ENCODE measurements around the gene CCDC6. TPM values are rescaled to one million over a fixed set of nuclear protein-coding genes. Genes with fewer than 3 reads are reported as not detected.

The CCDC6 gene
- total RNA-seq, 1 donor from 2014 or later = 24.0 TPM

GRCh38 chr10:59864141-59864962 lies 42.0 kb downstream of the CCDC6 start:
- no peak overlapping the region for H3K4me3 ChIP-seq (ENCODE audit: low read depth, low read length)
- FAIRE-seq (no peak), DNase-seq (ENCODE audit: low read depth) (no peak)
- TF ChIP-seq CTCF (IDR thresholded peaks at IDR 0.05; ENCODE audit: insufficient read depth, low read length, severe bottlenecking) = no peak
- peaks cover 1% of the 10 kb centered on the region for H3K36me3 ChIP-seq (ENCODE audit: control insufficient read depth, insufficient read depth, low read length)
- no peaks in the 10 kb centered on the region for H3K27me3 ChIP-seq (ENCODE audit: control insufficient read depth, insufficient read depth, low read length)

- FAIRE-seq = no peak
- no peak for DNase-seq (ENCODE audit: low read depth)
- Histone ChIP-seq H3K36me3 (ENCODE audit: control insufficient read depth, insufficient read depth, low read length) (no peaks in the 10 kb centered on the region), H3K27me3 (ENCODE audit: control insufficient read depth, insufficient read depth, low read length) (no peaks in the 10 kb centered on the region), H3K4me3 (ENCODE audit: low read depth, low read length) (no peak overlapping the region)
- no peak for TF ChIP-seq CTCF (IDR thresholded peaks at IDR 0.05; ENCODE audit: insufficient read depth, low read length, severe bottlenecking)
These were observed 46.8 kb downstream of the CCDC6 start for GRCh38 chr10:59859570-59859969.

- H3K4me3 ChIP-seq (ENCODE audit: low read depth, low read length) = no peak overlapping the region
- TF ChIP-seq CTCF (IDR thresholded peaks at IDR 0.05; ENCODE audit: insufficient read depth, low read length, severe bottlenecking) = no peak
- H3K36me3 ChIP-seq (ENCODE audit: control insufficient read depth, insufficient read depth, low read length) = no peaks in the 10 kb centered on the region
- DNase-seq (ENCODE audit: low read depth) (no peak), FAIRE-seq (no peak)
- H3K27me3 ChIP-seq (ENCODE audit: control insufficient read depth, insufficient read depth, low read length) = no peaks in the 10 kb centered on the region
These were observed 48.4 kb downstream of the CCDC6 start for GRCh38 chr10:59857921-59858320.

- Histone ChIP-seq H3K4me3 (ENCODE audit: low read depth, low read length) (no peak overlapping the region), H3K36me3 (ENCODE audit: control insufficient read depth, insufficient read depth, low read length) (no peaks in the 10 kb centered on the region), H3K27me3 (ENCODE audit: control insufficient read depth, insufficient read depth, low read length) (no peaks in the 10 kb centered on the region)
- no peak for DNase-seq (ENCODE audit: low read depth)
- FAIRE-seq = no peak
- TF ChIP-seq CTCF (IDR thresholded peaks at IDR 0.05; ENCODE audit: insufficient read depth, low read length, severe bottlenecking) = no peak
These were observed 49.3 kb downstream of the CCDC6 start for GRCh38 chr10:59857049-59857448.

- Histone ChIP-seq H3K36me3 (ENCODE audit: control insufficient read depth, insufficient read depth, low read length) (no peaks in the 10 kb centered on the region), H3K4me3 (ENCODE audit: low read depth, low read length) (no peak overlapping the region), H3K27me3 (ENCODE audit: control insufficient read depth, insufficient read depth, low read length) (no peaks in the 10 kb centered on the region)
- FAIRE-seq (no peak), DNase-seq (ENCODE audit: low read depth) (no peak)
- no peak for TF ChIP-seq CTCF (IDR thresholded peaks at IDR 0.05; ENCODE audit: insufficient read depth, low read length, severe bottlenecking)
These were observed 50.3 kb downstream of the CCDC6 start for GRCh38 chr10:59856104-59856503.

GRCh38 chr10:59854571-59854970 lies 51.8 kb downstream of the CCDC6 start:
- TF ChIP-seq CTCF (IDR thresholded peaks at IDR 0.05; ENCODE audit: insufficient read depth, low read length, severe bottlenecking) = no peak
- DNase-seq (ENCODE audit: low read depth) (no peak), FAIRE-seq (no peak)
- H3K4me3 ChIP-seq (ENCODE audit: low read depth, low read length) = no peak overlapping the region
- no peaks in the 10 kb centered on the region for H3K27me3 ChIP-seq (ENCODE audit: control insufficient read depth, insufficient read depth, low read length)
- no peaks in the 10 kb centered on the region for H3K36me3 ChIP-seq (ENCODE audit: control insufficient read depth, insufficient read depth, low read length)
